WERI-Rb-1 (cell line): Measurements from ENCODE around the gene SOX2.
A peak's percentile ranks its signal among the peaks of the same experiment; 100 is the strongest.

Source experiments
- DNase-seq: peaks from one replicate; pipeline ENCODE4 v3.0.0-alpha.2; 2020
- H3K27ac ChIP-seq: fragments of 250-450 bp; sonication (Bioruptor Pico); 2 replicates; pipeline ENCODE4 v1.5.1; 2020; ENCODE audit warnings: mild to moderate bottlenecking, moderate library complexity
- H3K27me3 ChIP-seq: fragments of 250-450 bp; sonication (Bioruptor Pico); 2 replicates; pipeline ENCODE4 v1.5.1; 2021; ENCODE audit warnings: mild to moderate bottlenecking, low read depth, moderate library complexity; ENCODE audit not compliant: insufficient read depth, severe bottlenecking
- H3K36me3 ChIP-seq: fragments of 250-450 bp; sonication (Bioruptor Pico); 2 replicates; pipeline ENCODE4 v1.5.1; 2020; ENCODE audit warnings: mild to moderate bottlenecking, moderate library complexity
- H3K4me3 ChIP-seq: 2 replicates; pipeline ENCODE4 v1.5.1; 2011; ENCODE audit warnings: low read depth, mild to moderate bottlenecking, control low read depth, low read length
- H3K9me3 ChIP-seq: fragments of 250-450 bp; sonication (Bioruptor Pico); 2 replicates; pipeline ENCODE4 v1.5.1; 2021; ENCODE audit warnings: mild to moderate bottlenecking, moderate library complexity; ENCODE audit not compliant: severe bottlenecking
- CTCF ChIP-seq: IDR thresholded peaks from 2 replicates; pipeline ENCODE4 v1.5.1; 2011; ENCODE audit warnings: low read depth, mild to moderate bottlenecking, control low read depth, inconsistent platforms, low read length

SOX2 gene

GRCh38 chr3:181724192-181724965 is 12.7 kb downstream of the SOX2 start:
- peaks cover 4% of the 10 kb centered on the region for H3K9me3 ChIP-seq
- no peak for DNase-seq
- H3K27me3 ChIP-seq: peaks cover 99% of the 10 kb centered on the region
- H3K36me3 ChIP-seq: no peaks in the 10 kb centered on the region
- H3K4me3 ChIP-seq: no peak overlapping the region
- no peak for TF ChIP-seq CTCF
- H3K27ac ChIP-seq: no peak overlapping the region

- H3K36me3 ChIP-seq: no peaks in the 10 kb centered on the region
- TF ChIP-seq CTCF: no peak
- no peak overlapping the region for H3K4me3 ChIP-seq
- H3K9me3 ChIP-seq: peaks cover 4% of the 10 kb centered on the region
- H3K27ac ChIP-seq: no peak overlapping the region
- H3K27me3 ChIP-seq: peaks cover 99% of the 10 kb centered on the region
- no peak for DNase-seq
Measured at GRCh38 chr3:181725131-181725731, 13.5 kb downstream of the SOX2 start.

- no peaks in the 10 kb centered on the region for H3K36me3 ChIP-seq
- no peak overlapping the region for H3K27ac ChIP-seq
- DNase-seq: no peak
- peaks cover 99% of the 10 kb centered on the region for H3K27me3 ChIP-seq
- no peak for TF ChIP-seq CTCF
- peaks cover 4% of the 10 kb centered on the region for H3K9me3 ChIP-seq
- H3K4me3 ChIP-seq: no peak overlapping the region
Measured at GRCh38 chr3:181725830-181726229, 14.1 kb downstream of the SOX2 start.

GRCh38 chr3:181726351-181727330 is 14.9 kb downstream of the SOX2 start:
- no peak for TF ChIP-seq CTCF
- Histone ChIP-seq H3K4me3 (no peak overlapping the region), H3K9me3 (peaks cover 4% of the 10 kb centered on the region), H3K27me3 (peaks cover 97% of the 10 kb centered on the region), H3K27ac (no peak overlapping the region), H3K36me3 (no peaks in the 10 kb centered on the region)
- peak; percentile 14 for DNase-seq

GRCh38 chr3:181727341-181728032 is 15.8 kb downstream of the SOX2 start:
- TF ChIP-seq CTCF: no peak
- peaks cover 4% of the 10 kb centered on the region for H3K9me3 ChIP-seq
- H3K27ac ChIP-seq: no peak overlapping the region
- peaks cover 96% of the 10 kb centered on the region for H3K27me3 ChIP-seq
- H3K36me3 ChIP-seq: no peaks in the 10 kb centered on the region
- no peak overlapping the region for H3K4me3 ChIP-seq
- no peak for DNase-seq
